NCI-H82 (cell line): ENCODE results near the gene RHEBL1.

Experiments used
- DNase-seq: peaks from one replicate; lab custom pipeline; 2025; lab: John Stamatoyannopoulos, UW

Gene RHEBL1

DNA sequence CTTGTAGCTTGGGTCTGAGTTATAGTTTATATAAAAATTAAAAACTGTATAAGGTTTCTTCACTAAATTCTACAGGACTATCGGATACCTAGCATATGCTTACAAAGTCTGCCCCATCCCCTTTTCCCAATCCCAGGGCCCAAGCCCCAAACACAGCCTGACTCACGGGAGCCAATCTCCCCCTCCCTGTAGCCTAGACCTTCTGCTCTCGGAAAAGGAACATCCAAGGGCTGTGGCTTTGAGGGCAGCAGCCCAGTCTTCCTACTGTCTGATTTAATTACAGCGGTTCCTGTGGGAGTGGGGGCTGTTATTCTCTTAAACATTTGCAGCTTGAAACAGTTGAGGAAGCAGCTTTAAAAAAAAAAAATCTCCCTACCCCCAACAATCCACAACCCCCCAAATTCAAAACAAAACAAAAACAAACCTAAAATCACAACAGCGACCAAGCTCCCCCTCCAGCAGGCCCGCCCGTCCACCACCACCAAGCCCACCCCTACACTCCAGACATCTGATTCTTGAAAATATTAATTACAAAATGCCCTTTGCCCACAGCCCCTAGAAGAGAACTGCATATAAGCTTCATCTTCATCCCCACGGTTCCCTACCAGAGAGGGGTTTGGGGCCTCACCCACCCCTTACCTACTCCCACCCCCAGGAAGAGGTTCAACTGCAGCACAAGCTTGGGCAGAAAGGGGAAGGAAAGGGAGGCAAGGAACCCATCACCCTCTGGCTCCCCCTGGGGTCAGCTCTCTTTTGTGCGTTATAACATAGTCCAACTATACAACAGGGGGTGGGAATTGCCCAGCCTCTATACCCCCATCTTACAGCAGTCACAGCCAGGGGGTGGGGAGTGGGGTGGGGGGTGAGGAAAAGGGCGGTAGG lies 50.1 kb downstream of the RHEBL1 start:
- peak; percentile 84 for DNase-seq

DNA sequence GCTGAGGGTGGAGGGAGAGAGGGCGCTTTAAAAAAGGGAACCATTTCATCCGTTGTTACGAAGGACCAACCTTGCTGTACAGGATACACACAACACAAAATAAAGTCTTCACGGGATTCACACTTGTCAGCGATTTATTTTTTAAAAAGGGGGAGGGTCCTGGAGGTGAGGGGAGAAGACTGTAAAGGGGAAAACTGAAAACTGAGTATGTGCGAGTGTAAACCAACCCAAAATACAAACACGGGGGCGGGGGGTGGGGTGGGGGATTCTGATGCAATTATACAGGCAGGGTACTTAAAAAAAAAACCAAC lies 50.7 kb downstream of the RHEBL1 start:
- no peak for DNase-seq

DNA sequence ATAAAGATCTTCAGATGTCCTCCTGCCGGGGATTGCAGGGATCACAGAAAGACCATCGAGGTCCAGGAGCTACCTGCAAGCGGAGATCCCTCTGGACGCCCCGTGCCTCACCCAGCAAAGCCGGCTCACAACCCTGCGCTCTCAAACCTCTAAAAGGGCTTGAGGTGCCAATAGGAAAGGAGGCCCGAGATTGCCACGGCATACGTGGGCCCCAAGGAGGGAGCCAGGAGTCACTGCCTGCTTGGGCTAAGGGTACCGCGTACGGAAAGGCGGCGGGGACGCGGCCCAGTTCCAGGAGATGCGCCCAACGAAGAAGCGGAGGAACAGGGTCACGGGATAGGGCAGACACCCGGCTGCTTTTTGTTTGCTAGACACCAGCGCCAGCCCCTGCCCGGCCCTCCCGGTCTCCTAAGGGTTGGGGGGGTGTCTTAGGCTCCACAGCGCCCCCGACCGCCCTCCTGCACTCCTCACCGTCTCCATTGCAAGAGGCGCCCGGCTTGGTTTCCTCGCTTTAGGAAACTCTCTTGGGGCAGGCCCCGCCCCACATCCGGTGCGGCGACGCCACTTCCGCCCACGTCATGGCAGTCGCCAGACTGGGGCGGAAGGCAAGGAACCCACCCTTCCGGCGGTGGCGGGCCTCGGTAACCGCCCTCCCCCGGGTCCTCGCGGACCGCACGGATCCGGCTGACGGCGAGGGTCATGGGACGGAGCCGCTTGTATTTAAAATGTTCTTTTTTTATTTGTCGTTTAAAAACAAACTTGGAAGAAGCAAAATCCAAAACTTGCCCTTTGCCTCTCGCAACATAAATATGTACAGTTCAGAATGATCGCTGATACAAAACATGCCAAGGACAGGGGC lies 51.3 kb downstream of the RHEBL1 start, which contains the start of gene PRKAG1:
TSS of gene PRKAG1 (minus strand) at position 516 of the 859 bp plus-strand sequence. CDS start at position 480, 36 bp downstream.
- DNase-seq, result peak; percentile 99

DNA sequence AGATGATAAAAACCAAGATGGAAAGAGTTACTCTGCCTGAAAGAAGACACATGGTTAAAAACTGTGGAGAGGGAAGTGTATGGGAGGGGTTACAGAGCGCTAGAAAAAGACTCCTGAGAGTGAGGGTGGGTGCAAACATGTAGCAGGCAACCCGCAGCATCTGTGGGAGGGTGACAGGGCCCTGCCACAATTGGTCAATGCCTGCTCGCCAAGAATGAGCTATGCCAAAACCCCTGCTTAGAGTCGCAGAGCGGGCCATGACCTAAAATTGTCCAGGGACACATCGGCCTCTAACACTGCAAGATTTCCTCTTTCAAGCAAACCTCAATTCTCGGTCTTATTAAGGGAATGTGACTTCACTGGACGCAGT lies 51.9 kb downstream of the RHEBL1 start:
- peak; percentile 56 for DNase-seq

DNA sequence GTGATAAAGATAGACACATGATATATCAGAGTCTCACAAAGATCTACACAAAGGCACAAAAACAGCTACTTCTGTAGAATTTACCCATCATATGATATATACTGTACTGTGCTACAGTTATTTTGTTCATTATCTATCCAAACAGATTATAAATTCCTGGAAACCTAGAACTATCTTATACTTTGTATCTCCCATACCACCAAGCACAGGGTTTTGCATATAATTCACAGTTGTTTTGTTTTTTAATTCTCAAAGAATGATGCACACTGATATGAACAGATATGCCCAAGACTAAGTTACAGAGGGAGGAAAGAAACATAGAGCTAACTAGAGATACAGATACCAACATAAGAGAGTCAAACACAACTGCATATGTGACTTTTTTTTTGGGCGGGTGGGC lies 54.6 kb downstream of the RHEBL1 start:
- no peak for DNase-seq
